Activated CD4-positive, alpha-beta T cell treated with anti-CD3 and anti-CD28 coated beads, Interleukin-2, Interleukin-4, amounts not matched to agents 100 ng/mL and 50 ng/mL, durations not matched to agents 16 hours and 8 hours (primary cell): ENCODE measurements around the gene CARMIL1.
A peak's percentile ranks its signal among the peaks of the same experiment; 100 is the strongest.

ENCODE experiments used
- DNase-seq: peaks from one replicate; pipeline ENCODE4 v3.0.0-alpha.2; 2020; ENCODE audit warnings: low spot score

The CARMIL1 gene

DNA sequence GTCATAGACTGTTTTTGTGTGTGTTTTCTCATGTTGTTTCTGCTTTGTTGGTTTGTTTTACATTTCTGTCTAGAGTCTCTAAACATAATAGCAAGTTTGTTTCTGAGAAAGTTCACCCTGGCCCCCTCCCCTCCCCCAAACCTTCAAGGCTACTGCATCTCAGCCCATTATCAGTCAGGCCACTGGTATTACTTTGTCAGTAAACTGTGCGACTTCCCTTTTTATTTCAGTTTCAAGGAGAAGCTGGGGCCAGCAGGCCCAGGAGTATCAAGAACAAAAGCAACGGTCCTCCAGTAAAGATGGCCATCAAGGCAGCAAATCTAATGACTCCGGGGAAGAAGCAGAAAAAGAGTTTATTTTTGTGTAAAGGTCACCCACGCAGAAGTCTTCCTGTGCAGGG, 340.0 kb downstream of the CARMIL1 start:
- DNase-seq: no peak

DNA sequence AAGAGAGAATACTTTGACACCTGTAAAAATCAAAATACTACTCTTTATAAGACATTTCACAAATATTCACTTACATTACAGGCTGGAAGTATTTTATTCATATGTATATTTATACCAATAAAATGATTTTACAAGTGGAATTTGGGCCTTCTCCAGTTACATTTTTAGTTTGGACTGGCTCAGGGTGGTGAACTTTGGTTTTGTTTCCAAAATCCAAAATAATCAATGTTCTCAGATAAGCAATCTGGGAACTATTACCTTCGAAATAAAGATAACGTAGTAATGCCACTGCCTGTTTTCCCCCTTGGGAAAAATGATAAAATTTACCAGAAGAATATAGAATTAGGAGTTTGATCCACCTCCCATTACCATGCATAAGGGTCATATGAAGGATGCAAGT, 341.2 kb downstream of the CARMIL1 start:
- no peak for DNase-seq

DNA sequence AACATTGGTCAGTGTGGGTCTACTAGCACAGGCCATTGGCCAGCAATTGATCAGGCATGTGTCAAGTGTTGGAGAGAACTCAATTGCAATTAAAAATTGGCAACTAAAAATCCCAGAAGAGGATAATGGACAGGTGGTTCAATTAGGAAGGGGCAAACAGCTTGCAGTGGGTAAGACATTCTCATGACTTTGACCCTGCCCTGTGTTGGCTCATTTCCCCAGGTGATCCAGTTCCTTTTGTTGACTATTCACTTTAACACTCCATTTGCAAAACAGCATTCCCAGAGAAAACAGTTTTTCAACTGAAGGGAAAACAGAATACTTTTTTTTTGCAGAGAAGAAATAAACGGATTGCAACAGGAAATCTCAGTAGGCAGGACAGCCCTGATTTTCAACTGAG, 343.9 kb downstream of the CARMIL1 start:
- no peak for DNase-seq

DNA sequence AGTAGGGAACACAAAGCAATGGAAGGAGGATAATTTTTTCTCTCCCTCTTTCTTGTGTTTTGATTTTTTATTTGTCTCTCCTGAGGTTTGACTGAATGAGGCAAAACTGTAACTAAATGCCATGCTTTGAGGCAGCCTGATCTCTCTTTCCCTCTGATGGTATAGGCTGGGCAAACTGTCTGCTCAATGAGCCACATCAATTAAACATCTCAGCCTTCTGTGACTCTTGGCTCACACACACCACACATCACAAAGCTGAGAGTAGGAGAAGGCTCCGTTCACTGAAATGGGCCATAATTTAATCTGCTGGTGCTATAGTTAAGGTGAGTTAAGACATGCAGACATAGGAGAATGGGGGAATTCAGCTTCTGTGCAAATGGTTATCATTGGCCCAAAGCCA, 344.7 kb downstream of the CARMIL1 start:
- DNase-seq: no peak

DNA sequence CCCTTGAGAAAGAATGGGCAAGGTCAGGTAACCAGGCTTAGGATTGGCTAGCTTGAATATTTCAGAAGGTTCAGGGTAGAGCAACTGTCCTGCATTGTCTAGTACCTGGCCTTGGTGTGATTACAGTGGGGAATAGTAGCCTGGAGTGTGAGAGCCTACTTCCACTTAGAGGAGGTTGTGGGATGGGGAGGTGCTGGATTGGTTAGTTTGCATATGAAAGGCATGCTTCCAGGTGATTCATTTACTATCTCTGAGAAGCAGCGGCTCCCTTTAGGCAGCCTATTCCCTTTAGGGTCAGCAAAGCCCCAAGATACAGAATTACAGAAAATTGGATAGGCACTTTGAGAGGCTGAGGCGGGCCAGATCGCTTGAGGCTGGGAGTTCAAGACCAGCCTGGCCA, 347.8 kb downstream of the CARMIL1 start:
- no peak for DNase-seq

GRCh38 chr6:25628471-25629197, 349.5 kb downstream of the CARMIL1 start:
- DNase-seq: no peak

GRCh38 chr6:25629198-25629576, 350.0 kb downstream of the CARMIL1 start:
- DNase-seq: no peak

DNA sequence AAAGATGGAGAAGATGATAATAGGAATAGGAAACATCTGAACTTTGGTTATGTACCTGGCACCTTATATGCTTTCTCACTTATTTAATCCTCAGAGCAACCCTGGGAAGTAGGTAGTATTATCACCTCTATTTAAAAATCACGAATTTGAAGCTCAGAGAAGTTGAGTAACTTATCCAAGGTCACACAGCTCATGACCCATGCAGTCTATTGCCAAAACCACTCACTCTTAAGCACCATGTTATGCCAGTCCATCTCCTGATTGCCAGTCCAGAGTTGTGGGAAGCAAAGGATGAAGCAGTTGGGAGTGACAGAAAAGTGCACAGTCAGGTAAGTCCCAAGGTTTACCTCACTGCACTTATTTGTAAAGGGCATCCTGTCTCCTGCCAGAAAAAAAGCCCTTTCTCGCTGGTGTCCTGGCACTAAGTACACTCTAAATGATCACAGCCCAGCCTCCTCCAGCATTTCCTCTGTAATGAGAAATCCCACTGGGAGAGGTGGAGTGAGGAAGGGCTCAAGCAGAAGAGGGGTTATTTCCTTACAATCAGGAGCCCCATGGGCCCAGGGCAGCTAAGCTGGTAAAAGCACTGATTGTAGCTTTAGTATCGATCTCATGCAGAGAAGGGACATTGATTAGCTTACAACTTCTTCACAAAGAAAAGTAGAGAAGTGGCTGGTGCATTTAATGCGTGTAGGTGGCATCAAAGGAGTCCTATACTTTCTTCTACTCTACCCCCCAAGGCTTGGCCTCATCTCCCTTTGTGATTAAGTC, 351.5 kb downstream of the CARMIL1 start:
- DNase-seq: no peak

DNA sequence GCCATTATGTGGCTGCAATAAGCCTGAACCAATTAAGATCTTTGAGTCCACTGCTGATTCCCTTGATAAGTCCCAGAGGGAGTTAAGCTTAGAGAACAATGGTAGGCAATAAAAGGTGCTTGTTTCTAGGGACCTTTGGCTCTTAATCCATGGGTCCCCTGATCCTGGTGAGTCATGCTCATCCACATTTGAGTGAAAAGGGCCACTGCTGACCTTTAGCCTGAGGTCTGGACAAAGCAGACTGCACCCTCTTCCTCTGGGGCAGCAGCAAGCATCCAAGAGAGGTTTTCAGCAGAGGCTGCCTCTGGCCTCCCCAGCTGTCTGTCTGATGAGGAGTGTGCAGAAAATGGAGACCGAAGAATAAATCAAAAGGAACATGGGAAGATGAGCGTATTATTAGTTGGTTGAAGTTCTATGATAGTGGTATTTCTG, 356.7 kb downstream of the CARMIL1 start:
- DNase-seq: no peak

GRCh38 chr6:25637211-25637610, 358.0 kb downstream of the CARMIL1 start:
- DNase-seq: no peak

DNA sequence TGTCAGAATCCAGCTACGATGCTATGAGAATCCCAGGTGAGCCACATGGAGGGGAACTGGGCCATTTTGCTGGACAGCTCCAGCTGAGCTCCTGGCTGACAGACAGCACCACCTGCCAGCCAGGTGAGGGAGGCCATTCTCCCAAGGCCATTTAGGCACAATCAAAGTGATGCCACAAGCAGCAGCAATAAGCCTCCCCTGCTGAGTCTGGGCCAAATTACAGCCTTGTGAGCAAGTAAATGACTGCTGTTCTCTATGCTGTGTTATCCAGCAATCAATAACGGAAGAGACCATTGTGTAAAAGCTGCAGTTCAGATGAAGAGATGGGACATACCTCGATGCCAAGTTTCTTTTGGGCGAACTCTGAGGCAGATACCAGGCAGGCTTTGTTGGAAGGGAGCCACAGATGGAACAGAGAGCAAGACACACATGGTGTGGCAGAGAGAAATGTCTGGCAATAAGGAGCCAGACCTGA, 358.8 kb downstream of the CARMIL1 start:
- DNase-seq: no peak

GRCh38 chr6:25639653-25640052, 360.5 kb downstream of the CARMIL1 start:
- no peak for DNase-seq

DNA sequence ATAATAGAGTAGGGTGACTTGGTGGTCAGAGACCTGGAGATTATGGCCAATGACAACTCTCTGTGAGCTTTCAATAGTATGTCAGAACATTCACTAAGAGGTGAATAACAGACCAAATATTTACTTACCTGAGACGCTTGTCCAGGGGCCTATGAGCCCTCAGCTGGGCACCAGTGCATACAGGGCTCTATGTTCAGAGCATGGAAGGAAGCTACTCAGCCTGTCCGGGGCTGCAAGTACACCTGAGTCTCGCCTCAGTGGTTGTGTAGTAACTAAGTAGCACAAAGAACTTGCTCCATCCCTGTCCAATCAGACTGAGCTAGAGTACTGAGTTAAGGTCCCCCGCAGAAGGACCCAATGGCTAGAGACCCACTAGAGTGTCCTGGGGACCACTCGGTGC, 361.3 kb downstream of the CARMIL1 start:
- no peak for DNase-seq

GRCh38 chr6:25640891-25641290, 361.7 kb downstream of the CARMIL1 start:
- DNase-seq: no peak

DNA sequence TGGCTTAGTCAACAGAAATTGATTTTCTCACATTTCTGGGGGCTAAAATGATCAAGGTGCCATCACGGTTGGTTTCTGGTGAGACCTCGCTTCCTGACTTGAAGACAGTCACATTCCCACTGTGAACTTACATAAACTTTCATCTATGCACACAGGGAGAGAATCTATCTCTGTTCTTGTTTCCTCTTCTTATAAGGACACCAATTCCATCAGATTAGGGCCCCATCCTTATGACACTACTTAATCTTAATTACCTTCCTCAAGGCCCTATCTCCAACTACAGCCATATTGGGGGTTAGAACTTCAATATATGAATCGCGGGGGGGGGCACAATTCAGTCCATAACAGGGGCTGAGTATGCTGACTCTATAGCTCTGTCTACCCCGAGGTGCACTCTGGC, 362.2 kb downstream of the CARMIL1 start:
- no peak for DNase-seq

- DNase-seq: no peak
These were observed 362.9 kb downstream of the CARMIL1 start for GRCh38 chr6:25641940-25642666.

DNA sequence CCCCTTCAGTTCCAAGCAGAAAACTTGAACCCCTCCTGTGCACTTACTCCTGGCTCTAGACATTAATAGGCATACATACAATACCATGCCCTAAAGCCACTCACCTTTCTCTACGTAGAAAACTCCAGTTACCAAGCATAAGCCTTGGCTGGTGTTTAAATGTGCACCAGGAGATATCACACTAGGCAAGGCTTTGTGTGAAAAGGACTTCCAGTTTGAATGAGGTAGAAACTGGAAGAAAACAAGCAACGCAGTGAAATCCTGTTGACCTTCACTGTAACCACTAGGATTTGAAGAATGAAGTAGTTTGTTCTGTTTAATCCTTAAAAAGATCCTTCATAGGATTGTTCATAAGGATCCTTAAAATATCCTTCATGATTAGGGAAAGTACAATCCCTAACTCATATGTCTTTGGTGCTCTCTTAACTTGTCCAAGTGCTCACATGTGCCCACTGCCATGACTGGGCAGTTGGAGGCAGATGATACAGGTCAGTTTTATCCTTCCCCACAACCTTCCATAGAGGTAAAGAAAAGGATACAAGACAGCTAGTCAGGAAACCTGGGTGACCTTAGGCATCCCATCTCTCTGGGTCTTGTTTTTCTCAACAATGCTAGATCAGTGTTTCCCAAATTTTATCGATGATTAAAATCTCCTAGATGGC, 363.6 kb downstream of the CARMIL1 start:
- no peak for DNase-seq

GRCh38 chr6:25645916-25646315, 366.7 kb downstream of the CARMIL1 start:
- DNase-seq: no peak

DNA sequence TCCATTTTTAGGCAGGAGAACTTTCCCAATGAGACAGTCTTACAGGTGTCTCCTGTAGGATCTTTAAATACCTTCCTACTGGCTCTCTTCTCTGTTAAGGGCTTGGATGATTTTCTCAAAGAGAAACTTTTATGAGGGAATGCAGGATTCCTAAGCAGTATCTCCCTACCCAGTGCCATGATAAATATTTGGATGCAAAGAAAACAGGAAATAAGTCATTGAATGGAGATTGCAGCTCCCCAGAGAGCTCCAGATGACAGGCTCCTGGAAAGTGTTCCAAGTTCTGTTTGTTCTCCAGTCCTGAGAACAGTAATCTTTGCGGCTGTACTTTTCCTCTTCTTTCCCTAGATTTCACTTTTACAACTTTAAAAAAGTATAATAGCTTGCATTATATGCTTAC, 370.4 kb downstream of the CARMIL1 start:
- no peak for DNase-seq

DNA sequence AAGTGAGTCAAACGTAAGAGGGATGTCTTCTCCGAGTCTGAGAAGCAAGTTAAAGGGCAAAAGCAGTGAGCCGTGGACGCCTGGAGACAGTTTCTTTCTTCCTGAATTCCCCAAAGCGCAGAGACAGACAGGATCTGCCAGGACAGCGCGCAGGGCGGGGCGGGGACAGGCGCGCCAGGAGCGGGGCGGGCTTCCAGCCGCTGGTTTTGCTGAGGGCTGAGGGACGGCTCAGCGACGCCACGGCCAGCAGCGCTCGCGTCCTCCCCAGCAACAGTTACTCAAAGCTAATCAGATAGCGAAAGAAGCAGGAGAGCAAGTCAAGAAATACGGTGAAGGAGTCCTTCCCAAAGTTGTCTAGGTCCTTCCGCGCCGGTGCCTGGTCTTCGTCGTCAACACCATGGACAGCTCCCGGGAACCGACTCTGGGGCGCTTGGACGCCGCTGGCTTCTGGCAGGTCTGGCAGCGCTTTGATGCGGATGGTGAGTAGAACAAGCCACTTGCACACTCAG, 372.9 kb downstream of the CARMIL1 start, which contains the start of gene SCGN:
Gene SCGN, plus strand, starts transcription at position 209 of the 509 bp plus-strand sequence. Its CDS starts 189 bp downstream, at position 398.
- peak; percentile 45 for DNase-seq

GRCh38 chr6:25655723-25656122, 376.5 kb downstream of the CARMIL1 start:
- DNase-seq: no peak
